IMR-90 (cell line): Measurements from ENCODE around the gene BPGM. TPM values are rescaled to one million over a fixed set of nuclear protein-coding genes. Genes with fewer than 3 reads are reported as not detected.

Experiments
- ATAC-seq: fragments of 200-7000 bp; cut with Tn5 transposase; 2 replicates; pipeline ENCODE4 v1.9.1; 2020; ENCODE audit warnings: low read depth, mild to moderate bottlenecking, moderate library complexity
- BruUV-seq: library from RNA; stranded (reverse); fragments of 400-500 nt; replicated peaks from 2 replicates; lab custom pipeline; 2021; lab: Mats Ljungman, UMichigan
- CTCF ChIA-PET: fragments of 300-600 bp; formaldehyde crosslinking; extraction: SDS; loops from one replicate; lab custom pipeline; 2021; ENCODE audit warnings: antibody characterized with exemption; lab: Yijun Ruan, JAX
- POLR2A ChIA-PET: fragments of 300-600 bp; sonication (Branson Sonifier 250); formaldehyde crosslinking; loops from one replicate; lab custom pipeline; 2022; ENCODE audit warnings: antibody characterized with exemption; ENCODE audit not compliant: unreplicated experiment; lab: Charles Lee
- DNase-seq: peaks from one replicate; pipeline ENCODE4 v3.0.0; 2013
- H2AFZ ChIP-seq: replicated peaks from 2 replicates; pipeline ENCODE3; 2013; ENCODE audit warnings: low read length, mild to moderate bottlenecking; ENCODE audit not compliant: poor library complexity
- H2AK5ac ChIP-seq: 2 replicates; pipeline ENCODE4 v1.6.1; 2013; ENCODE audit warnings: low read depth, low read length, inconsistent platforms
- H2AK9ac ChIP-seq: replicated peaks from 2 replicates; pipeline ENCODE3; 2013; ENCODE audit warnings: mild to moderate bottlenecking, low read depth, low read length, moderate library complexity; ENCODE audit not compliant: poor library complexity
- H2BK120ac ChIP-seq: 2 replicates; pipeline ENCODE4 v1.6.1; 2013; ENCODE audit warnings: low read depth, low read length, inconsistent platforms
- H2BK15ac ChIP-seq: 3 replicates; pipeline ENCODE4 v1.6.1; 2013; ENCODE audit warnings: low read depth, low read length, inconsistent platforms
- H2BK20ac ChIP-seq: 2 replicates; pipeline ENCODE4 v1.6.1; 2013; ENCODE audit warnings: low read depth, mild to moderate bottlenecking, inconsistent platforms, low read length, moderate library complexity
- H2BK5ac ChIP-seq: 2 replicates; pipeline ENCODE4 v1.6.1; 2013; ENCODE audit warnings: mild to moderate bottlenecking, low read depth, low read length, inconsistent platforms; ENCODE audit not compliant: poor library complexity, severe bottlenecking
- H3K14ac ChIP-seq: replicated peaks from 2 replicates; pipeline ENCODE4 v1.6.1; 2013; ENCODE audit warnings: low read depth, low read length, inconsistent platforms
- H3K18ac ChIP-seq: 2 replicates; pipeline ENCODE4 v1.6.1; 2013; ENCODE audit warnings: low read depth, low read length, control low read depth
- H3K23ac ChIP-seq: 2 replicates; pipeline ENCODE4 v1.6.1; 2013; ENCODE audit warnings: low read depth, low read length, inconsistent platforms
- H3K27ac ChIP-seq: 2 replicates; pipeline ENCODE4 v1.5.1; 2013; ENCODE audit warnings: mild to moderate bottlenecking, control low read depth, low read length; ENCODE audit not compliant: insufficient read depth
- H3K27me3 ChIP-seq: 2 replicates; pipeline ENCODE4 v1.6.1; 2013; ENCODE audit warnings: low read length; ENCODE audit not compliant: control insufficient read depth, insufficient read depth
- H3K36me3 ChIP-seq: 2 replicates; pipeline ENCODE4 v1.6.1; 2013; ENCODE audit warnings: low read length, mixed read lengths; ENCODE audit not compliant: control insufficient read depth, insufficient read depth
- H3K4ac ChIP-seq: 2 replicates; pipeline ENCODE4 v1.6.1; 2013; ENCODE audit warnings: low read depth, low read length, inconsistent platforms
- H3K4me1 ChIP-seq: 2 replicates; pipeline ENCODE4 v1.6.1; 2013; ENCODE audit warnings: low read length, mixed read lengths; ENCODE audit not compliant: control insufficient read depth, insufficient read depth
- H3K4me2 ChIP-seq: 2 replicates; pipeline ENCODE4 v1.6.1; 2013; ENCODE audit warnings: low read depth, mild to moderate bottlenecking, control low read depth, low read length, moderate library complexity
- H3K4me3 ChIP-seq: 2 replicates; pipeline ENCODE4 v1.5.1; 2013; ENCODE audit warnings: low read depth, mild to moderate bottlenecking, control low read depth, low read length, moderate library complexity; ENCODE audit not compliant: insufficient read depth
- H3K56ac ChIP-seq: 2 replicates; pipeline ENCODE4 v1.6.1; 2013; ENCODE audit warnings: low read length, inconsistent platforms; ENCODE audit not compliant: insufficient read depth; ENCODE audit errors: extremely low read depth
- H3K79me1 ChIP-seq, 2 experiments: 2 replicates each; pipeline ENCODE4 v1.6.1; 2013; ENCODE audit warnings: low read length in 2 of 2, inconsistent platforms in 1 of 2, low read depth in 1 of 2
- H3K9ac ChIP-seq: 2 replicates; pipeline ENCODE4 v1.6.1; 2013; ENCODE audit warnings: low read depth, low read length, control low read depth
- H3K9me1 ChIP-seq: 2 replicates; pipeline ENCODE4 v1.6.1; 2013; ENCODE audit warnings: low read length, inconsistent platforms; ENCODE audit not compliant: insufficient read depth
- H3K9me3 ChIP-seq: 2 replicates; pipeline ENCODE4 v1.6.1; 2013; ENCODE audit warnings: low read length; ENCODE audit not compliant: control insufficient read depth, insufficient read depth
- H4K20me1 ChIP-seq: 2 replicates; pipeline ENCODE4 v1.6.1; 2013; ENCODE audit warnings: low read length, inconsistent platforms; ENCODE audit not compliant: insufficient read depth
- H4K5ac ChIP-seq: 2 replicates; pipeline ENCODE4 v1.6.1; 2013; ENCODE audit warnings: mild to moderate bottlenecking, low read depth, low read length, control low read depth
- H4K8ac ChIP-seq, 2 experiments: 2 replicates each; pipeline ENCODE4 v1.6.1; 2013; ENCODE audit warnings: low read depth in 2 of 2, low read length in 2 of 2, control low read depth in 1 of 2, inconsistent platforms in 1 of 2
- H4K91ac ChIP-seq: 2 replicates; pipeline ENCODE4 v1.6.1; 2013; ENCODE audit warnings: low read depth, low read length, inconsistent platforms; ENCODE audit not compliant: insufficient read depth
- BHLHE40 ChIP-seq: fragments of 150-350 bp; IDR thresholded peaks from 2 replicates; pipeline ENCODE4 v1.6.1; 2016; ENCODE audit warnings: mild to moderate bottlenecking, low read depth, low read length
- CEBPB ChIP-seq: IDR thresholded peaks from 2 replicates; pipeline ENCODE4 v1.6.1; 2012; ENCODE audit warnings: low read depth, low read length, improper control_type of control experiment
- CHD1 ChIP-seq: IDR thresholded peaks from 2 replicates; pipeline ENCODE4 v1.6.1; 2012; ENCODE audit warnings: low read depth, low read length, improper control_type of control experiment
- CTCF ChIP-seq: conservative IDR thresholded peaks from 2 replicates; pipeline ENCODE4 v1.5.1; 2012; ENCODE audit warnings: mild to moderate bottlenecking, low read depth, low read length, improper control_type of control experiment
- ELK1 ChIP-seq: fragments of 150-350 bp; IDR thresholded peaks from 2 replicates; pipeline ENCODE4 v1.6.1; 2016; ENCODE audit warnings: low read depth, mild to moderate bottlenecking, low read length, moderate library complexity, borderline replicate concordance
- FOS ChIP-seq: fragments of 150-350 bp; IDR thresholded peaks from 2 replicates; pipeline ENCODE4 v1.6.1; 2016; ENCODE audit warnings: low read depth, low read length
- MAFK ChIP-seq: IDR thresholded peaks from 2 replicates; pipeline ENCODE4 v1.6.1; 2012; ENCODE audit warnings: low read depth, low read length, improper control_type of control experiment
- MAZ ChIP-seq: IDR thresholded peaks from 2 replicates; pipeline ENCODE4 v1.6.1; 2012; ENCODE audit warnings: low read depth, mild to moderate bottlenecking, low read length, improper control_type of control experiment, moderate library complexity, borderline replicate concordance
- MXI1 ChIP-seq: IDR thresholded peaks from 2 replicates; pipeline ENCODE4 v1.6.1; 2012; ENCODE audit warnings: low read depth, mild to moderate bottlenecking, low read length, moderate library complexity, borderline replicate concordance
- NFE2L2 ChIP-seq: fragments of 150-350 bp; IDR thresholded peaks from 2 replicates; pipeline ENCODE4 v1.6.1; 2016; ENCODE audit warnings: low read depth, mild to moderate bottlenecking, low read length
- POLR2A ChIP-seq: IDR thresholded peaks from 2 replicates; pipeline ENCODE4 v1.6.1; 2012; ENCODE audit warnings: mild to moderate bottlenecking, low read depth, low read length
- RAD21 ChIP-seq: IDR thresholded peaks from 2 replicates; pipeline ENCODE4 v1.6.1; 2012; ENCODE audit warnings: low read length, improper control_type of control experiment
- RCOR1 ChIP-seq: IDR thresholded peaks from 2 replicates; pipeline ENCODE4 v1.6.1; 2012; ENCODE audit warnings: mild to moderate bottlenecking, low read length, improper control_type of control experiment; ENCODE audit not compliant: insufficient replicate concordance
- RFX5 ChIP-seq: IDR thresholded peaks from 2 replicates; pipeline ENCODE4 v1.8.0; 2012; ENCODE audit warnings: low read depth, mild to moderate bottlenecking, low read length, moderate library complexity
- SMC3 ChIP-seq: fragments of 150-350 bp; IDR thresholded peaks from 2 replicates; pipeline ENCODE4 v1.6.1; 2016; ENCODE audit warnings: low read depth, mild to moderate bottlenecking, antibody characterized with exemption, low read length, moderate library complexity
- WGBS, 2 experiments: methylation state at CpG; one replicate each; pipeline versions ENCODE4 v1.1.5 to v1.1.7; 2013; ENCODE audit warnings: missing lambda C conversion rate in 2 of 2; ENCODE audit not compliant: insufficient read length in 1 of 2; ENCODE audit errors: extremely low coverage in 2 of 2; 5-methylcytosine and 5-hydroxymethylcytosine counted together
- dilution Hi-C: fragments of 300-500 bp; cut with HindIII; formaldehyde crosslinking; loops from one replicate; pipeline ENCODE4 v1.14.3; 2018; ENCODE audit warnings: low sequenced_read_pairs; ENCODE audit not compliant: unreplicated experiment
- in situ Hi-C: fragments of 300-500 bp; cut with MboI; formaldehyde crosslinking; loops from 3 replicates; pipeline ENCODE4 v1.14.3; 2019; ENCODE audit warnings: low sequenced_read_pairs, inconsistent platforms, mixed read lengths
- intact Hi-C: fragments of 100-400 bp; cut with micrococcal nuclease; formaldehyde crosslinking; loops from 2 replicates; pipeline ENCODE4 v1.10.0; 2022
- polyA plus RNA-seq, 3 experiments: library from polyadenylated mRNA; depleted of rRNA; stranded (reverse); fragments of >200 nt; gene quantifications; 2 replicates each; pipeline ENCODE4 v1.2.3, GENCODE V29; 2012; ENCODE audit warnings: low replicate concordance in 1 of 3
- total RNA-seq: library from RNA; depleted of rRNA; stranded (reverse); fragments of >200 nt; gene quantifications from 2 replicates; pipeline ENCODE4 v1.2.3, GENCODE V29; 2012
- TF ChIP-seq, protein P1 (sequence below): fragments of 150-350 bp; IDR thresholded peaks from 2 replicates; pipeline ENCODE4 v1.6.1; 2017; ENCODE audit warnings: mild to moderate bottlenecking, antibody characterized with exemption, low read length, low read depth

Gene BPGM
- total and polyA plus RNA-seq, 2 of the 4 experiments (the other 2 are of a cell fraction), result 18.8 to 20.0 TPM

- no TSS peak for BruUV-seq
- Histone ChIP-seq H3K27me3 (no peaks in the 10 kb centered on the region), H3K4me3 (no peak overlapping the region), H3K27ac (no peak overlapping the region), H3K9me1 (peaks cover 9% of the 10 kb centered on the region), H4K5ac (no peak overlapping the region), H3K9me3 (no peaks in the 10 kb centered on the region), H3K14ac (no peak overlapping the region), H3K4ac (no peak overlapping the region), H2BK5ac (no peak overlapping the region), H3K36me3 (no peaks in the 10 kb centered on the region), H3K56ac (no peak overlapping the region), H2AFZ (no peak overlapping the region), H2AK9ac (no peak overlapping the region), H2BK20ac (no peak overlapping the region), H3K9ac (no peak overlapping the region), H2BK120ac (no peak overlapping the region), H4K91ac (no peak overlapping the region), H4K8ac (no peak overlapping the region), H3K4me2 (no peak overlapping the region), H3K23ac (no peak overlapping the region), H4K20me1 (no peaks in the 10 kb centered on the region), H3K18ac (no peak overlapping the region; the same call in 1 of the 2 replicates), H3K79me1 (no peaks in the 10 kb centered on the region), H2BK15ac (0 out of 3 replicates have a peak overlapping the region, but pooled peaks have one; percentile 1), H2AK5ac (no peak overlapping the region), H3K4me1 (peaks cover 3% of the 10 kb centered on the region)
- dilution Hi-C loops (no loop called here), intact Hi-C loops (loop anchor here (5.0 kb wide), 3 partner anchors 57 to 322 kb away; no protein-coding TSS in a partner anchor), in situ Hi-C loops (no loop called here)
- TF ChIP-seq FOS, result no peak
- no peak for TF ChIP-seq MXI1
- TF ChIP-seq CHD1, result no peak
- no peak for TF ChIP-seq CTCF
- no peak for TF ChIP-seq RFX5
- no peak for TF ChIP-seq ELK1
- TF ChIP-seq, protein P1, sequence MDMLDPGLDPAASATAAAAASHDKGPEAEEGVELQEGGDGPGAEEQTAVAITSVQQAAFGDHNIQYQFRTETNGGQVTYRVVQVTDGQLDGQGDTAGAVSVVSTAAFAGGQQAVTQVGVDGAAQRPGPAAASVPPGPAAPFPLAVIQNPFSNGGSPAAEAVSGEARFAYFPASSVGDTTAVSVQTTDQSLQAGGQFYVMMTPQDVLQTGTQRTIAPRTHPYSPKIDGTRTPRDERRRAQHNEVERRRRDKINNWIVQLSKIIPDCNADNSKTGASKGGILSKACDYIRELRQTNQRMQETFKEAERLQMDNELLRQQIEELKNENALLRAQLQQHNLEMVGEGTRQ, result no peak
- no peak for TF ChIP-seq RCOR1
- TF ChIP-seq RAD21, result no peak
- no peak for TF ChIP-seq SMC3
- TF ChIP-seq MAZ, result no peak
- no peak for TF ChIP-seq MAFK
- no peak for TF ChIP-seq BHLHE40
- TF ChIP-seq POLR2A, result no peak
- TF ChIP-seq NFE2L2, result no peak
- no peak for TF ChIP-seq CEBPB
- no peak for DNase-seq
- ATAC-seq, result no peak
- ChIA-PET CTCF (no interaction called here), POLR2A (no interaction called here)
- WGBS, 2 experiments, result no CpG with 5 or more reads among the region's 1 CpG
These were observed 16.4 kb upstream of the BPGM start for GRCh38 chr7:134630237-134630636.
